Measurements from ENCODE around the gene ADAMTSL2. TPM values are rescaled to one million over a fixed set of nuclear protein-coding genes. Genes with fewer than 3 reads are reported as not detected.

ADAMTSL2 gene
- total and polyA plus RNA-seq, 2 donors (not counting 1 experiment from before 2014, with no cell fraction given) = under 0.01 to 0.09 TPM

DNA sequence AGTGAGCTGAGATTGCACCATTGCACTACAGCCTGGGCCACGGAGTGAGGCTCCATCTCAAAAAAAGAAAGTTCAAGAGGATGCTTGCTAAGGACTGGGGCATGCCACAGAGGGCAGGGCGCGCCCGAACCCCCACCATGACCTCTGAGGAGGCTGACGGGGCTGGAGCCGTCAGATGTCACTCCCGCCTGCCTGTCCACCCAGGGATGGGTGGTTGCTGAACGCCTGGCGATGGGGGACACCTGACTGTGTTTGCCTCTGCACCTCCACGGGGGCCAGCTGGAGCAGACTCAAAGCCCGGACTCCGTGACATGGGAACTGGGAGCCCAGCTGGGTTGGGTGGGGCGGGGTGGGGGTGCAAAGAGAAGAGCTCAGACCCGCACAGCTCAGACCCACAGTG, 31.9 kb downstream of the ADAMTSL2 start:
- H4K20me1 ChIP-seq (ENCODE audit: control insufficient read depth, extremely low read depth, insufficient read depth, low read length) = no peaks in the 10 kb centered on the region
- TF ChIP-seq, protein P1, sequence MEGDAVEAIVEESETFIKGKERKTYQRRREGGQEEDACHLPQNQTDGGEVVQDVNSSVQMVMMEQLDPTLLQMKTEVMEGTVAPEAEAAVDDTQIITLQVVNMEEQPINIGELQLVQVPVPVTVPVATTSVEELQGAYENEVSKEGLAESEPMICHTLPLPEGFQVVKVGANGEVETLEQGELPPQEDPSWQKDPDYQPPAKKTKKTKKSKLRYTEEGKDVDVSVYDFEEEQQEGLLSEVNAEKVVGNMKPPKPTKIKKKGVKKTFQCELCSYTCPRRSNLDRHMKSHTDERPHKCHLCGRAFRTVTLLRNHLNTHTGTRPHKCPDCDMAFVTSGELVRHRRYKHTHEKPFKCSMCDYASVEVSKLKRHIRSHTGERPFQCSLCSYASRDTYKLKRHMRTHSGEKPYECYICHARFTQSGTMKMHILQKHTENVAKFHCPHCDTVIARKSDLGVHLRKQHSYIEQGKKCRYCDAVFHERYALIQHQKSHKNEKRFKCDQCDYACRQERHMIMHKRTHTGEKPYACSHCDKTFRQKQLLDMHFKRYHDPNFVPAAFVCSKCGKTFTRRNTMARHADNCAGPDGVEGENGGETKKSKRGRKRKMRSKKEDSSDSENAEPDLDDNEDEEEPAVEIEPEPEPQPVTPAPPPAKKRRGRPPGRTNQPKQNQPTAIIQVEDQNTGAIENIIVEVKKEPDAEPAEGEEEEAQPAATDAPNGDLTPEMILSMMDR (conservative IDR thresholded peaks at IDR 0.05 in 1 of 2, IDR thresholded peaks at IDR 0.05 in 1 of 2; ENCODE audit: low read depth in 1 of 2, low read length in 2 of 2) = no peak
- no peak for TF ChIP-seq EZH2 (IDR thresholded peaks at IDR 0.05; ENCODE audit: low read length, missing control alignments)
- H3K4me1 ChIP-seq (ENCODE audit: control insufficient read depth, extremely low read depth, insufficient read depth, low read length) = peaks cover 5% of the 10 kb centered on the region

DNA sequence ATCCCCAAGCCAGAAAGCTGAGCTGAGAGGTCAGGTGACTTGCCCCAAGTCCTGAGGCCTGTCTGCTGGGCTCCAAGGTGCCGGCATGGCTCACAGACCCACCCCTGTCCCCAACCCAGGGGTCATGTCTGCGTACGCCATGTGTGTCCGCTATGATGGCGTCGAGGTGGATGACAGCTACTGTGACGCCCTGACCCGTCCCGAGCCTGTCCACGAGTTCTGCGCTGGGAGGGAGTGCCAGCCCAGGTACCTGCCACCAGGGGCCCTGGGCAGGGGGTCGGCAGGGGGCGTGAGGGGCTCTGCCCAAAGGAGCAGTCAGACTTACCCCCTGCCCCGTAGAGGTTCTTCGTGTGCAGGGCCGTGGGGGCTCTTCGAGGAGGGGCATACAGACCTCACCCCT, 32.3 kb downstream of the ADAMTSL2 start:
- Histone ChIP-seq H3K4me1 (ENCODE audit: control insufficient read depth, extremely low read depth, insufficient read depth, low read length) (peaks cover 5% of the 10 kb centered on the region), H3K9me3 (ENCODE audit: control insufficient read depth, insufficient read depth, low read depth, low read length) (no peaks in the 10 kb centered on the region), H4K20me1 (ENCODE audit: control insufficient read depth, extremely low read depth, insufficient read depth, low read length) (no peaks in the 10 kb centered on the region), H3K4me2 (ENCODE audit: extremely low read depth, insufficient read depth, low read length) (no peak overlapping the region), H3K79me2 (ENCODE audit: control insufficient read depth, insufficient read depth, low read length) (no peaks in the 10 kb centered on the region), H3K4me3 (replicated peaks in 1 of 4; ENCODE audit: control extremely low read depth in 1 of 4, insufficient read depth in 1 of 4, low read depth in 3 of 4, low read length in 4 of 4) (no peak overlapping the region), H3K27me3 (ENCODE audit: control insufficient read depth, insufficient read depth, low read length) (no peaks in the 10 kb centered on the region), H2AFZ (ENCODE audit: low read length) (no peak overlapping the region), H3K36me3 (ENCODE audit: control insufficient read depth, insufficient read depth, low read length) (no peaks in the 10 kb centered on the region), H3K27ac (ENCODE audit: insufficient read depth, low read length) (no peak overlapping the region), H3K9ac (ENCODE audit: insufficient read depth, low read length) (no peak overlapping the region)
- DNase-seq (ENCODE audit: low read depth in 2 of 2) = no peak
- TF ChIP-seq EZH2 (IDR thresholded peaks at IDR 0.05; ENCODE audit: low read length, missing control alignments) = no peak
- TF ChIP-seq, protein P1 (conservative IDR thresholded peaks at IDR 0.05 in 1 of 2, IDR thresholded peaks at IDR 0.05 in 1 of 2; ENCODE audit: low read depth in 1 of 2, low read length in 2 of 2) = no peak

More for the DNA sequence above, 31.9 kb downstream of the ADAMTSL2 start:
- no peak overlapping the region for H3K9ac ChIP-seq (ENCODE audit: insufficient read depth, low read length)
- no peak overlapping the region for H3K27ac ChIP-seq (ENCODE audit: insufficient read depth, low read length)
- no peaks in the 10 kb centered on the region for H3K9me3 ChIP-seq (ENCODE audit: control insufficient read depth, insufficient read depth, low read depth, low read length)
- H3K27me3 ChIP-seq (ENCODE audit: control insufficient read depth, insufficient read depth, low read length) = no peaks in the 10 kb centered on the region
- H2AFZ ChIP-seq (ENCODE audit: low read length) = no peak overlapping the region
- DNase-seq (ENCODE audit: low read depth in 2 of 2) = no peak
- no peak overlapping the region for H3K4me2 ChIP-seq (ENCODE audit: extremely low read depth, insufficient read depth, low read length)
- no peak overlapping the region for H3K4me3 ChIP-seq (replicated peaks in 1 of 4; ENCODE audit: control extremely low read depth in 1 of 4, insufficient read depth in 1 of 4, low read depth in 3 of 4, low read length in 4 of 4)
- H3K79me2 ChIP-seq (ENCODE audit: control insufficient read depth, insufficient read depth, low read length) = no peaks in the 10 kb centered on the region
- H3K36me3 ChIP-seq (ENCODE audit: control insufficient read depth, insufficient read depth, low read length) = no peaks in the 10 kb centered on the region

DNA sequence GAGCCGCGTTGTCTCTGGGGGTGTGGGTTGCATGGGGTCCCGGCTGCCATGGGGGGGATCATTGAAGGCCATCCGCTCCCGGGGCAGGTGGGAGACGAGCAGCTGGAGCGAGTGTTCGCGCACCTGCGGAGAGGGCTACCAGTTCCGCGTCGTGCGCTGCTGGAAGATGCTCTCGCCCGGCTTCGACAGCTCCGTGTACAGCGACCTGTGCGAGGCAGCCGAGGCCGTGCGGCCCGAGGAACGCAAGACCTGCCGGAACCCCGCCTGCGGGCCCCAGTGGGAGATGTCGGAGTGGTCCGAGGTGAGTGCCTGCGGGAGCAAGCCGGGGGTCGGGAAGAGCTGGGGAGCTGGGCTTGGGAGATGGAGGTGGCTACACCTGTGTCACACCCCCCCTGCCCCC, 33.7 kb downstream of the ADAMTSL2 start:
- no peaks in the 10 kb centered on the region for H3K36me3 ChIP-seq (ENCODE audit: control insufficient read depth, insufficient read depth, low read length)
- no peak overlapping the region for H2AFZ ChIP-seq (ENCODE audit: low read length)
- no peak overlapping the region for H3K27ac ChIP-seq (ENCODE audit: insufficient read depth, low read length)
- no peaks in the 10 kb centered on the region for H3K27me3 ChIP-seq (ENCODE audit: control insufficient read depth, insufficient read depth, low read length)
- H3K4me1 ChIP-seq (ENCODE audit: control insufficient read depth, extremely low read depth, insufficient read depth, low read length) = peaks cover 2% of the 10 kb centered on the region
- no peaks in the 10 kb centered on the region for H3K9me3 ChIP-seq (ENCODE audit: control insufficient read depth, insufficient read depth, low read depth, low read length)
- no peak for TF ChIP-seq EZH2 (IDR thresholded peaks at IDR 0.05; ENCODE audit: low read length, missing control alignments)
- TF ChIP-seq, protein P1 (conservative IDR thresholded peaks at IDR 0.05 in 1 of 2, IDR thresholded peaks at IDR 0.05 in 1 of 2; ENCODE audit: low read depth in 1 of 2, low read length in 2 of 2) = no peak
- no peaks in the 10 kb centered on the region for H3K79me2 ChIP-seq (ENCODE audit: control insufficient read depth, insufficient read depth, low read length)
- H4K20me1 ChIP-seq (ENCODE audit: control insufficient read depth, extremely low read depth, insufficient read depth, low read length) = no peaks in the 10 kb centered on the region
- DNase-seq (ENCODE audit: low read depth in 2 of 2) = no peak
- no peak overlapping the region for H3K9ac ChIP-seq (ENCODE audit: insufficient read depth, low read length)
- H3K4me3 ChIP-seq (replicated peaks in 1 of 4; ENCODE audit: control extremely low read depth in 1 of 4, insufficient read depth in 1 of 4, low read depth in 3 of 4, low read length in 4 of 4) = no peak overlapping the region
- no peak overlapping the region for H3K4me2 ChIP-seq (ENCODE audit: extremely low read depth, insufficient read depth, low read length)
